HepG2 (cell line): Measurements from ENCODE around the gene CKAP2L. TPM values are rescaled to one million over a fixed set of nuclear protein-coding genes. Genes with fewer than 3 reads are reported as not detected.

ENCODE experiments used
- ATAC-seq: fragments of 200-7000 bp; cut with Tn5 transposase; 3 replicates; pipeline ENCODE4 v1.9.1; 2020; ENCODE audit warnings: mild to moderate bottlenecking, moderate library complexity
- BruUV-seq: library from RNA; stranded (reverse); fragments of 400-500 nt; replicated peaks from 2 replicates; lab custom pipeline; 2021; lab: Mats Ljungman, UMichigan
- CTCF ChIA-PET: fragments of 300-600 bp; formaldehyde crosslinking; extraction: SDS; loops from one replicate; lab custom pipeline; 2021; ENCODE audit warnings: low total read pairs, inconsistent platforms, low intra/inter-chr PET ratio; lab: Yijun Ruan, JAX
- POLR2A ChIA-PET: fragments of 350-600 bp; sonication (Branson Sonifier 250); formaldehyde crosslinking; loops from one replicate; lab custom pipeline; 2020; ENCODE audit warnings: antibody characterized with exemption, inconsistent platforms; lab: Yijun Ruan, JAX
- DNase-seq: peaks from one replicate; pipeline ENCODE4 v3.0.0-alpha.2; 2015; ENCODE audit warnings: low spot score
- FAIRE-seq: peaks from 3 replicates; lab custom pipeline; 2011; peaks lifted over from hg19 to GRCh38; lab: Jason Lieb, UNC
- H2AFZ ChIP-seq: one replicate; pipeline ENCODE4 v1.6.1; 2011; ENCODE audit warnings: low read length, inconsistent platforms
- H3K27ac ChIP-seq: fragments of 300-600 bp; 3 replicates; pipeline ENCODE4 v1.8.0; 2011; ENCODE audit warnings: mixed run types, mild to moderate bottlenecking, mixed read lengths, low read length, inconsistent platforms; ENCODE audit not compliant: insufficient read depth; ENCODE audit errors: extremely low read length
- H3K27me3 ChIP-seq, 2 experiments: fragments of 200-600 bp in 1 of 2; 2 replicates in 1 of 2; 3 replicates in 1 of 2; pipeline versions ENCODE4 v1.6.0 to v1.8.0; 2011; ENCODE audit warnings: low read length in 2 of 2, mild to moderate bottlenecking in 2 of 2, moderate library complexity in 2 of 2, inconsistent platforms in 1 of 2; ENCODE audit not compliant: insufficient read depth in 2 of 2, control insufficient read depth in 1 of 2
- H3K36me3 ChIP-seq, 2 experiments: fragments of 200-600 bp in 1 of 2; replicated peaks in 1 of 2; 2 replicates in 1 of 2; 3 replicates in 1 of 2; pipeline versions ENCODE4 v1.5.1 to v1.8.0; 2011; ENCODE audit warnings: low read length in 2 of 2, inconsistent platforms in 1 of 2; ENCODE audit not compliant: insufficient read depth in 2 of 2, control insufficient read depth in 1 of 2
- H3K4me1 ChIP-seq: 2 replicates; pipeline ENCODE4 v1.5.1; 2012; ENCODE audit warnings: low read length, inconsistent platforms; ENCODE audit not compliant: insufficient read depth
- H3K4me2 ChIP-seq: 2 replicates; pipeline ENCODE4 v1.6.0; 2011; ENCODE audit warnings: low read depth, low read length, inconsistent platforms
- H3K4me3 ChIP-seq, 3 experiments: fragments of 200-600 bp in 1 of 3; sonication (generic), shearing (Covaris generic) in 1 of 3; replicated peaks in 1 of 3; 2 replicates each; pipeline ENCODE4 v1.5.1; 2011 to 2016; ENCODE audit warnings: low read length in 3 of 3, inconsistent platforms in 2 of 3, low read depth in 2 of 3, mild to moderate bottlenecking in 2 of 3, control low read depth in 1 of 3, mixed read lengths in 1 of 3; ENCODE audit not compliant: insufficient read depth in 1 of 3
- H3K79me2 ChIP-seq: one replicate; pipeline ENCODE4 v1.6.1; 2011; ENCODE audit warnings: low read length, inconsistent platforms; ENCODE audit not compliant: insufficient read depth
- H3K9ac ChIP-seq: 2 replicates; pipeline ENCODE4 v1.6.0; 2011; ENCODE audit warnings: mild to moderate bottlenecking, low read depth, low read length, inconsistent platforms; ENCODE audit not compliant: insufficient read depth
- H3K9me3 ChIP-seq: 2 replicates; pipeline ENCODE4 v1.5.1; 2012; ENCODE audit warnings: mild to moderate bottlenecking, low read length
- H4K20me1 ChIP-seq: 2 replicates; pipeline ENCODE4 v1.6.0; 2011; ENCODE audit warnings: inconsistent platforms, mild to moderate bottlenecking, low read length, moderate library complexity; ENCODE audit not compliant: insufficient read depth
- BHLHE40 ChIP-seq: IDR thresholded peaks from 2 replicates; pipeline ENCODE4 v1.6.1; 2011; ENCODE audit warnings: low read length, improper control_type of control experiment
- EED ChIP-seq: sonication (generic); formaldehyde crosslinking; IDR thresholded peaks from 2 replicates; pipeline ENCODE4 v1.5.0; 2020; ENCODE audit warnings: mild to moderate bottlenecking, missing genetic modification reagents
- ELK4 ChIP-seq: sonication (generic); formaldehyde crosslinking; IDR thresholded peaks from 2 replicates; pipeline ENCODE4 v1.9.0; 2021; ENCODE audit warnings: missing genetic modification reagents, borderline replicate concordance
- GABPA ChIP-seq, 2 experiments: IDR thresholded peaks; 2 replicates each; pipeline ENCODE4 v1.6.1; 2011 to 2016; ENCODE audit warnings: low read depth in 2 of 2, low read length in 1 of 2, missing biosample characterization in 1 of 2, missing genetic modification characterization in 1 of 2
- MED8 ChIP-seq: sonication (generic); formaldehyde crosslinking; IDR thresholded peaks from 2 replicates; pipeline ENCODE4 v1.8.1; 2023; ENCODE audit warnings: mild to moderate bottlenecking, missing genetic modification reagents; ENCODE audit not compliant: insufficient replicate concordance
- NR2F2 ChIP-seq: IDR thresholded peaks from 2 replicates; pipeline ENCODE4 v1.6.1; 2012; ENCODE audit warnings: low read depth, inconsistent platforms, borderline replicate concordance
- PAWR ChIP-seq: sonication (generic); formaldehyde crosslinking; IDR thresholded peaks from 2 replicates; pipeline ENCODE4 v1.4.0; 2020; ENCODE audit warnings: missing genetic modification reagents, mild to moderate bottlenecking, borderline replicate concordance
- POLR2AphosphoS5 ChIP-seq: IDR thresholded peaks from 2 replicates; pipeline ENCODE4 v1.6.1; 2012; ENCODE audit warnings: low read depth, low read length
- RAD21 ChIP-seq: fragments of 450-650 bp; formaldehyde crosslinking; IDR thresholded peaks from 2 replicates; pipeline ENCODE4 v1.5.0; 2020; ENCODE audit warnings: mild to moderate bottlenecking
- TFAP4 ChIP-seq: sonication (generic); IDR thresholded peaks from 2 replicates; pipeline ENCODE4 v1.6.1; 2016; ENCODE audit warnings: low read depth, borderline replicate concordance
- U2AF1 ChIP-seq: fragments of 200-400 bp; formaldehyde crosslinking; optimal IDR thresholded peaks from 2 replicates; pipeline ENCODE3; 2017; ENCODE audit warnings: mild to moderate bottlenecking, low read depth, low read length
- ZBTB38 ChIP-seq: sonication (generic); formaldehyde crosslinking; IDR thresholded peaks from 2 replicates; pipeline ENCODE4 v1.5.1; 2020; ENCODE audit warnings: mild to moderate bottlenecking, missing genetic modification reagents
- ZNF362 ChIP-seq: sonication (generic); formaldehyde crosslinking; IDR thresholded peaks from 2 replicates; pipeline ENCODE4 v1.4.0; 2020; ENCODE audit warnings: missing genetic modification reagents, mild to moderate bottlenecking, borderline replicate concordance
- WGBS: methylation state at CpG from one replicate; pipeline ENCODE4 v1.1.6; 2017; ENCODE audit warnings: low lambda C conversion rate; 5-methylcytosine and 5-hydroxymethylcytosine counted together
- in situ Hi-C: cut with HindIII; loops from 2 replicates; pipeline ENCODE4 v1.10.0; 2017; ENCODE audit warnings: low pct_unique_long_range_greater_than_20kb; ENCODE audit not compliant: extremely low pct_ligation_motif_present
- intact Hi-C: fragments of 100-400 bp; cut with micrococcal nuclease; formaldehyde crosslinking; loops from one replicate; pipeline ENCODE4 v1.10.0; 2022; ENCODE audit not compliant: unreplicated experiment
- polyA plus RNA-seq, 8 experiments: library from polyadenylated mRNA; depleted of rRNA in 3 of 8; stranded (reverse) in 7 of 8; unstranded in 1 of 8; fragments of >200 nt; fragmentation: Illumina TruSeq in 4 of 8; extraction: Trizol in 4 of 8; gene quantifications; 2 replicates each; pipeline versions ENCODE4 v1.2.1 to v1.2.3, GENCODE V29; 2011 to 2016; ENCODE audit warnings: low read depth in 4 of 8, missing spikeins in 1 of 8, mixed read lengths in 1 of 8; ENCODE audit not compliant: insufficient read depth in 1 of 8
- total RNA-seq, 5 experiments: library from RNA; depleted of rRNA; stranded (reverse); fragments of >200 nt; fragmentation: Illumina TruSeq; extraction: Trizol; gene quantifications; 2 replicates each; pipeline ENCODE4 v1.2.3, GENCODE V29; 2016; ENCODE audit warnings: low read depth in 1 of 5

Gene CKAP2L
- total and polyA plus RNA-seq, 2 of the 13 experiments (the other 11 are each of a cell fraction or from before 2014, with no cell fraction given), result 7.1 to 9.5 TPM

- Histone ChIP-seq H3K4me3 (no peak overlapping the region), H3K9me3 (no peaks in the 10 kb centered on the region), H3K79me2 (no peaks in the 10 kb centered on the region), H3K36me3 (no peaks in the 10 kb centered on the region), H3K9ac (no peak overlapping the region), H3K27me3 (no peaks in the 10 kb centered on the region), H3K4me2 (no peak overlapping the region), H4K20me1 (no peaks in the 10 kb centered on the region), H3K27ac (no peak overlapping the region), H3K4me1 (no peaks in the 10 kb centered on the region), H2AFZ (no peak overlapping the region)
- intact Hi-C loops, result no loop called here
- in situ Hi-C loops, result no loop called here
- 88% methylated on average over 3 of the region's 3 CpGs for WGBS
- BruUV-seq, result no TSS peak
- ATAC-seq (no peak), FAIRE-seq (no peak), DNase-seq (no peak)
- ChIA-PET POLR2A (no interaction called here), CTCF (no interaction called here)
- TF ChIP-seq TFAP4 (no peak), ZBTB38 (no peak), POLR2AphosphoS5 (no peak), RAD21 (CRISPR knock-in tag) (no peak), MED8 (CRISPR knock-in tag) (no peak), EED (CRISPR knock-in tag) (no peak), NR2F2 (no peak), BHLHE40 (no peak), ELK4 (CRISPR knock-in tag) (no peak), ZNF362 (CRISPR knock-in tag) (no peak), U2AF1 (no peak), GABPA (IDR thresholded peaks at IDR 0.05; ENCODE audit: low read depth, low read length) (no peak), GABPA (CRISPR knock-in tag; IDR thresholded peaks at IDR 0.05; ENCODE audit: low read depth) (no peak), PAWR (CRISPR knock-in tag) (no peak)
These were observed 17.9 kb upstream of the CKAP2L start for GRCh38 chr2:112782234-112782799.
